ENCODE data around the gene BMP2K.
"Not testable (repeated sequence)": the region's sequence is repeated elsewhere in the genome, so short reads cannot be mapped to it uniquely, and the experiment has no call there.

Gene BMP2K

DNA sequence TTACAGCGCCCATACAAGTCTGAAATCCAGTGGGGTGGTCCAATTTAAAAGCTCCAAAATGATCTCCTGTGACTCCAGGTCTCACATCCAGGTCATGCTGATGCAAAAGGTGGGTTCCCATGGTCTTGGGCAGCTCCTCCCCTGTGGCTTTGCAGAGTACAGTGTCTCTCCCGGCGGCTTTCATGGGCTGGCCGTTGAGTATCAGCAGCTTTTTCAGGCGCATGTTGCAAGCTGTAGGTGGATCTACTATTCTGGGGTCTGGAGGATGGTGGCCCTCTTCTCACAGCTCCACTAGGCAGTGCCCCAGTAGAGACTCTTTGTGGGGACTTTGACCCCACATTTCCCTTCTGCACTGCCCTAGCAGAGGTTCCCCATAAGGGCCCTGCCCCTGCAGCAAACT, 92.6 kb downstream of the BMP2K start:
- DNase-seq, result not testable (repeated sequence)

DNA sequence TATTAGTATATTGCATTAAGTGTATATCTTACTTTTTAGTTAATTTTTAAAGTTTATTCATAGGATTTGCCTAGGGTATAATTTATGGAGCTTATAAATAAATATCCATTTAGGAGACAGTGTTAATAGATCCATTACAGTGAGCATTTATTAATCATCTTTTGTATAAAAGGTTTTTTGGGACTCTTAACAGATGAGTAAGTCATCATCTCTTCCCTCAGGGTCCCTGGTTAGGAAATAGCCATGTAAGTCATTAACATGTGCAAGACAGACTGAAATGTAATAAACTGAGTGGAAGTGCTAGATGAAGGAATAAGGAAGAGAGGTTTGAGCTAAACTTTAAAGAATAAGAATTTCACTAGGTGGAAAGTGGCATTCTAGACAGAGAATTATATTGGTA, 93.9 kb downstream of the BMP2K start:
- no peak for DNase-seq

DNA sequence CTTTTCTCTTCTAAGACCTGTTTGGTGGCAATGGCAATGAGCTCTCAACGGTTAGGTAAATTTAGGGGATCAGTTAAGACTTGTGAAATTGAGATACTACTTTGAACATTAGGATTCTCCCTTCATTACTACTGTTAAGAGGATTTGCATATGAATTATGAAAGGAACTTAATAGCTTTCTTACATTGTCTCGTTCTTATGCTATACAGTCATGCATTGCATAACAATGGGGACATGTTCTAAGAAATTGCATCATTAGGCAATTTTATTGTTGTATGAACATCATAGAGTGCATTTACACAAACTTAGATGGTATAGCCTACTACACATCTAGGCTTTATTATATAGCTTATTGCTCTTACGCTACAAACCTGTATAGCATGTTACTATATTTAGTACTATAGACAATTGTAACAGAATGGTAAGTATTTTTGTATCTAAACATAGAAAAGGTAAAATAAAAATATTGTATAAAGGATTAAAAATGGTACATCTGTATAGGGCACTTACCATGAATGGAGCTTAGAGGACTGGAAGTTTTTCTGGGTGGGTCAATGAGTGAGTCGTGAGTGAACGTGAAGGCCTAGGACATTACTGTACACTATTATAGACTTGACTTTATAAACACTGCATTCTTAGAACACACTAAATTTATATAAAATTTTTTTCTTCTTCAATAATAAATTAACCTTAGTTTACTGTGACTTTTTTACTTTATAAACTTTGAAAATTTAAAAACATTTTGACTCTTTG, 100.6 kb downstream of the BMP2K start:
- peak; percentile 15 for DNase-seq

DNA sequence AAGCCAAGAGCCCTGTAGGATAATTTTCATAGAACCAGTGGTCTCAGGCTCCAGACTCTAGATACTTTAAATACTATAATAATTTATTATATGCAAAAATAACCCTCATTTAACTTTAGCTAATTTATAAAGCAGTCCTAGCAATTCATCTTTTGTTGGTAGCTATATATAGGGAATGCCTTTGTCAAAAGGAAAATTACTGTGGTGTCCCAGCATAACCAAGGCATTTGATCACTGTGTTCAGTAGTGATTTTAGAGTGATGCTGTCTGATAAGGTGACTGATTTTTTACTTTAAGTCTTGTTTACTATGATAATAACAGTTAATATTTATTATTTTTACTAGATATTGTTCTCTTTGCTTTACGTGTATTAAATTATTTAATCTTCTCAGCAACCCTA, 101.9 kb downstream of the BMP2K start:
- no peak for DNase-seq

DNA sequence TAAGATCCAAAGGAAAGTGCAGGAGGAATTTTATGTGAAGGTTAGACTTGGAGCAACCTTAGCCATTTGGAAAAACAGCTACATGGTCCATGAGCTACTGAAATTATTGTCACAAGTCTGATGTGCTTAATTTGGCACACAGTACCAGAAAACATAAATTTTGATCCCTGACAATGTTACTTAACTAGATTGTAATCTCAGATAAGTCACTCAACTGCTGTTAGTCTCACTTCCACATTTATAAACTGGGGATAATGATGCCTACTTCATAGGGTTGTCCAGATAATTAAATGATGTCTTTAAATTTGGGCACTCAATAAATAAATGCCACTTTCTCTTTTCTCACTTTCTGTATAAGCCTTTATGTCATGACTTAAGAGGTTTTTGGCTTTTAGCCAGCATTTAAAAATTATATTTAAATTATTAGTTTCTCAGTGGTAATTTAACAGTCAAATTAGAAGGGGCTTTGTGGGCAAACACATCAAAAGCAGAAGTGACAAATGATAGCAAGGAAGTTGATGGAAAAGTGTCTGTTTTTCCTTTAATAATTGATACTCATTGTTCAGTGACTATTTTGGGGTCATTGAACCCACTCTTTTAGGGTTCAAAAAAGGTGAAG, 104.8 kb downstream of the BMP2K start:
- no peak for DNase-seq

DNA sequence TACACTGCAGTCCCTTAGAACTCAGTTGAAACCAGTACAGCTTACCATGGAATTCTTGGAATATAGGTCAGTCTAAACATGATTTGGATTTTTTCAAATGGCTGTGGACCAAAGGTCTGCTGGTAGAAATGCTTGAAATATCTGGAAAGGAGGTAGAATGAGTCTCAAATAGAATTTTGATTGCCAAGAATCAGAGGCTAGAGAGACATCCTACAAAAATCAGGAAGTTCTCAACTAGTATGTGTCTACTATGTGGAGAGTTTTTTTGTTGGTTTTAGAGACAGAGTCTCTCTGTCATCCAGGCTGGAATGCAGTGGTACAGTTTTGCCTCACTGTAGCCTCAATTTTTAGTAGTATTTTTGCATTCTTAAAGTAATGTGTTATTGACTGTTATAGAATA, 109.4 kb downstream of the BMP2K start:
- DNase-seq, result peak; percentile 17

DNA sequence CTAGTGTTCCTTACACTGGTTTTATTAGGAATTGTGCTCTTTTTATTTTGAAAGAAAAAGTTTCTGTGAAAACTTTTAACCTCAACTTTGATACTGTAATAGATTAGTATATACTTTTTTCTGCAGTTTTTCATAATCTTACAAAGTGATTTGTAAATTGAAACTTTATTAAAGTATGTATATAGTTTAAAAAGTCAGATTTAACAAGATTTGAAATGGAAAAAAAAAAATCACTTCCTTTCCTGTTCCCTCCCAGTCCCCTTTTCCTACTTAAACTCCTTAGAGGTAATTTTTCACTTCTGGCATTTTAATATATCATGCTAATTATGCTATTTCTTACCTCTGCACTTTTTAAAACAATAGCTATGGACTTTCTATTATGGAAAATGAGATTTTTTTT, 113.8 kb downstream of the BMP2K start:
- DNase-seq, result no peak

DNA sequence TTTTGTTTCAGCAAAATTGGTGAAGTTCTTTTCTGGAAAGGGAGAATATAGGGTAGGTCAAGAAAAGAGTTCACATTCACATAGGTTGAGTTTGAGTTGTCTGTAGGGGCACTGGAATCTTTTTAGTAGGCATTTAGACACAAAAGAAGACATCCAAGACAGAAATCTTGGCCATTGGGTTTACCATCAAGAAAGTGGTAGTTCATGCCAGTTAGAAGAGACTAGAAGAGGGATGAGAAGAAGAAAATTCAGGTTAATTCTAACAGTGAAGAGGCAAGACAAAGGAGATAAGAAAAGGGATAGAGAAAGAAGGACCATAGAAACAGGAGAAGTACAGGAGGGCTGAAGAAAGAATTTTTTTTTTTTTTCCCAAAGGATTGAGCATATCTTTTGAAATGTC, 123.2 kb downstream of the BMP2K start:
- DNase-seq, result no peak

DNA sequence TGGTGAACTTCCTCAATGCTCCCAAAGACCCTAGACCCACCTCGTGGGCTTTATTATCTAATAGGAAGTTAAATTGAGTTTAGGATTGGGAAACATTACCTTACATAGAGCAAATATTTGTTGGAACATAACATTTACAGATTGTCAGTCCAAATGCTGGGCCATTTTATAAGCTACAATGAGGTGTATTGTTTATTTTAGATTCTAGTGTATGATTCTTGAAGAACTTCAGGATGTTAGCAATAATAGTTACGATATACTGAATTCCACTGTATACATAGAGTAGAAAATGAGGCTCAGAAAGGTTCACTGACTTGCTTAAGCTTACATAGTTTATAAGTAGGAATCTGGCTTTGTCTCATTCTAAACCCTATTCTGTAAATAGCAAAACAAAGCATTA, 125.7 kb downstream of the BMP2K start:
- no peak for DNase-seq

DNA sequence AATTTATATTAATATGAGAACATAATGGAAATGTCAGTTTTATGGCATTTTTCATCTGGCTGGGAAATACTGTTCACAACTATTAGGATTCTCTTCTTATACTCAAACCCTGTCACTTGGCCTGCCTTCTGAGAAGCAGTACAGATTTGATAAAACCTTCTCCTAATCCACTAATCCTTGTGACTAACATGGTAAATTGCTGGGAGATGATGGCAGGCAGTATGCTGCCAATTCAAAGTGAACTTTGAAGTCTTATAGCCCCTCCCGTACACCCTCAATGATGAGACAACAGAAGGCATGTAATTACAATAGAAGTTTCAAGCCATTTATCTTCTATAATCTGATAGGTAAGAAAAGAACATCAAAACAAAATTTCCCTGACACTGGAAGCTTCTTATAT, 126.1 kb downstream of the BMP2K start:
- DNase-seq, result no peak

DNA sequence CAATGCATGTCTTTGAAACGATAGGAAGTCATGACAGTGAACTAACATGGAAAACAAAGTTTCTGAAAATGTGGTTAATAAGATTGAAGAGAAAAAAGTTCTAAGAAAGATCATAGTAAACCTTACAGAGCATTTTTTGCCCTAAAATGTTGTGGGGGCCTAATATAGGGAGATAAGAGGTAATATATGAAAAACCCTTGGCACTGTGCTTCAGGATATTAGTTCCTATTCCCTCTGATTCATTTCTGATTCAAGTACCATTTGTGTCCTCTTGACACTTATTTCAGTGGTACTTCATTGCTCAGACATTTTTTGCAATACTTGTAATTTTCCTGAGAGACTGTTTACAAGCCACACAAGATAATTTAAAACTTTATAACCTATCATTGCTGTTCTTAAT, 128.0 kb downstream of the BMP2K start:
- no peak for DNase-seq

DNA sequence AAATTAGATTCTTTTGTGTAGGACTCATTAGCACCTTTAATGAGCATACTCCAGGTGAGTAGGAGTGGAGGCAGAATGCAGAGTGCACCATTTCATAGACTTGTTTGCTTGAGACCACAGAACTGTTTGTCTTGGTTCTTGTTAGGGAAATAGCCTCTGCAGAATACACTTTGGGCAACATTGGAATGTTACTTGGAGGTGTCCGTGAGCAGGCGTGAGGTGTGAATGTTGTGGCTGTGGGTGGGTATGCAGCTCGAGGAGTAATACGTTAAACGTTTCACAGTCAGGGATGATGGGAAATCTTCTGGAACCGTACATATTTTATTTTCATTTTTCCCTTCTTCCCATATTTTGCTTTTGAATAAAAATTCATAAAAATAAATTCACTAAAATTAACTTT, 131.5 kb downstream of the BMP2K start:
- no peak for DNase-seq

DNA sequence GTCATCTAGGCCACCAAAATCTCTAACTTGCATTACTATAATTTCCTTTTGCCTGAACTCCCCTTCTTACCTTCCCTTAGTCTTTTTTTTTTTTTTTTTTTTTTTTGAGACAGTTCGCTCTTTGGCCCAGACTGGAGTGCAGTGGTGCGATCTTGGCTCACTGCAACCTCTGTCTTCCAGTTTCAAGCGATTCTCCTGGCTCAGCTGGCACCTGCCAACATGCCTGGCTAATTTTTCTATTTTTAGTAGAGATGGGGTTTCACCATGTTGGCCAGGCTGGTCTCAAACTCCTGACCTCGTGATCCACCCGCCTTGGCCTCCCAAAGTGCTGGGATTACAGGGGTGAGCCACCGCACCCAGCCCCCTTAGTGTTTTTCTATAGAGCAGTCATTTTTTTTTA, 132.8 kb downstream of the BMP2K start:
- DNase-seq, result not testable (repeated sequence)

DNA sequence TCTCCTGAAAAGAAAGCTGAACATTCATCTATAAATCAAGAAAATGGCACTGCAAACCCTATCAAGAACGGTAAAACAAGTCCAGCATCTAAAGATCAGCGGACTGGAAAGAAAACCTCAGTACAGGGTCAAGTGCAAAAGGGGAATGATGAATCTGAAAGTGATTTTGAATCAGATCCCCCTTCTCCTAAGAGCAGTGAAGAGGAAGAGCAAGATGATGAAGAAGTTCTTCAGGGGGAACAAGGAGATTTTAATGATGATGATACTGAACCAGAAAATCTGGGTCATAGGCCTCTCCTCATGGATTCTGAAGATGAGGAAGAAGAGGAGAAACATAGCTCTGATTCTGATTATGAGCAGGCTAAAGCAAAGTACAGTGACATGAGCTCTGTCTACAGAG, 134.5 kb downstream of the BMP2K start:
- no peak for DNase-seq

DNA sequence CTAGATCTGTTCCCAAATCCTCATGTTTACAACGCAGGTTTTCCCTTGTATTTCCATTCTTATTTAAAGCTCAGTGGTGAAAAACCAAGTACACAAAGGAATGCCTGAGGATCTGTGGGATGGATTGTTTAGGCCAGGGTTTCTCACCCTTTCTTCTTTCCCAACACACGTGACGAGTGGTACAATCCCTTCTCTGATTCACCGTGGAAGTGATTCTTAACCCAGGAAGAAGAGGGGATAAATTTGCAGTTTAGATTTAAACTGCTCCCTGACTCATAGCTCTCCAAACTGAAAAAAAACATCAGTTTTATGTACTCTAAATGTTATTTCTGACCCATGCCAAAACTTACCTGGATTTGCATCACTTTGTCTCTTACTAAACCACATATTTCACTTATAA, 146.1 kb downstream of the BMP2K start:
- DNase-seq, result peak; percentile 50

DNA sequence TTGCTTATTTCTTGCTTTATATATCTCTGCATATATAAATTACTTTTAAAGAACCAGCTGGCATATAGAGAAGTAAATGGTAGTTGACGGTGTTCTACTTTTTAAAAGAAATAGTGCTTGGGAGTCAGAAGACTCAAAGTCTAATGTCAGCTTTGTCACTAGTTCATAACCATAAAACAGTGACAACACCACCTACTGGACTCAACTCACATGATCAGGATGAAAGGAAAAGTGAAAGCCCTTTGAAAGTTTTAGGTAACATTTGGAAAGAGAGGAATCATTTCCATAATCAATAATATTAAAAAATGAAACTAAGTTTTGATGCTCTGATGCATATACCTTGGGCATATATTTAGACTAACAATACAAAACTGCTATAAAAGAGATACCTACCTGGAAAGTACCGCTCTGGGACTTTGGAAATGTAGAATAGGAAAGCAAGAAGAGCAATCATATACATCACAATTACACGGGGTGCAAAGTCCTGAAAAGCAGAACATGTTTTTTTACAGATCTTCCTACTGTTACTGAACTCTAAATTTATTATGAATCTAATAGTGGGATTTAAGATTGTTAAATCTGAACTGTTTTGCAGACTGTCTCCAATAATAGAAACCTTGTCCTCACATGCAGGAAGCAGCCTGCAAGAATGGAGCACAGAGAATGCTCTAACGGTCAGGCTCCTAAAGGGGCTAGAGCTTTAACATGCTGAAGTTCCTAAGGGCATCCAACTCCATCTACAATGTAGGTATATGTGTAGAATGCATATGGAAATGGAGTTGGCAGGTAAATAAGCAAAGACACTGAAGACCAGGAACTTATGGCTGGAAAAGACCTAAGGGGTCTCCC, 147.5 kb downstream of the BMP2K start:
- no peak for DNase-seq

DNA sequence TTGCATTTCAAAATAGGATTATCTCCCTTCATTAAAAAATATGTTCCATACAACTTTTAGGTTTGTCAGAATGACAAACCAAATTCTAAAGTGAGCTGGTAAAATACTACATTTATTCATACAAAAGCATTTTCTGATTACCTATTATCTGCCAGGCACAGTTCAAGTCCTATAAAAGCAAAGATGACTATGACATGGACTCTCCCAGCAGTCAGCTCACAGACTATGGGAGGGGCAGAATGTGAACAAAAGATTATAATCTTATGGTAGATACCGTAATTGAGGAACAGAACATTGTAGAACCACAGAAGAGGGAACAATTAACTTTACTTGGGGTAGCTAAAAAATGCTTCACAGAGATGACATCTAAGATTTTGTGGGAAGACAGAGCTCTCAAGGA, 150.7 kb downstream of the BMP2K start:
- DNase-seq, result no peak

DNA sequence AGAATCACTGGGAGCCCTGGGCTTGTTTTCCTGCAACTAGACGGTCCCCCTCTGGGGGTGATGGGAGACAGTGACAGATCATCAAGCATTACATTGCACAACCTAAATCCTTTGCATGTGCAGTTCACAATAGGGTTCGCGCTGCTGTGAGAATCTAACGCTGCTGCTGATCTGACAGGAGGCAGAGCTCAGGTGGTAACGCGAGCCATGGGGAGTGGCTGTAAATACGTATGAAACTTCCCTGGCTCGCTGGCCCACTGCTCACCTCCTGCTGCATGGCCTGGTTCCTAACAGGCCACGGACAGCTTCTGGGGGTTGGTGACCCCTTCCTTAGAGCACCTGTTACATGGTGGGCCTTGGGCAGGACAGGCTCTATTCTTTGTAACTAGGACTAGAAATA, 152.7 kb downstream of the BMP2K start:
- DNase-seq, result no peak

DNA sequence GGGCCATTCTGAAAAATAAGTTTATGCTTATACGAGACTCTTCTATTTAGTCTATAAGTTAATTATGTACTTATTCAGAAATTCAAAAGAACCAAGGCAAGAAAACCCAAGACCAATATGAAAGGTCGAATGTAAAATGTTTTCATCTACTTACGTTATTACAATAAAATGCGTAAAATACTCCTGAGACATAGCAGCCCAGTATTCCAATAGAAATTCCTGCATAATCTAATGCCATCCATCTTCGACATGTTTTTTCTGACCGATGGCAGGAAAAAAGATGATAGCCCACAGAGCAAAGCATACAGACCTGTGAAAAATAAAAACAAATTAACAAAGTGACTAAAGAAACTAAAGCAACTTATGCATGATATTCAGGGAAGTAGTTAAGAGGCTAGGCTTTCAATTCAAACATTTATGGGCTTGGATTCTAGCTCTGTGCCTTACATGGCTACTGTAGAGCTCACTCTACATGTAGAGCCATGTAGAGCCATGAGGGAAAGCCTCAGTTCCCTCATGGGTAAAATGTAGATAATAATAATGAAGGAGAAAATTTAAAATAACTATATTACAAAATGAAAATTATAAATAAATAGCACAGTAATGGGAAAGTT, 154.0 kb downstream of the BMP2K start:
- no peak for DNase-seq

DNA sequence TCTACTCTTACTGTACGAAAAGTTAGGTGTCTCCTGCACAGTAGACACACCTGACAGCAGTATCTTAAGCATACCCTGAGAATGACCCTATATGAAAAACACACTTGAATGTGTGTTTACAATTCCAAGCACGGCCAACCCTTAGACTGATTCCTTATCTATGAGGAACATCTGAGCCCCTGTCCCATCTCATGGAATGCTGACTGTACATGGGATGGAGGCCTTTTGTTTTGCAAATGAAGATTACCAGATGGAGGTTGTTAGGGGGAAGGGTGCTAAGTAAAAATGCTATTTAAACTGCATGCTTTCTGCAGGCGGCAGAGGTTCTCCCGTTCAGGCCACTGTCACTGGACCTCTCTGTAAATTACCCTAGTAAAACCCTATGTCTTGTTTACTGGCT, 160.8 kb downstream of the BMP2K start:
- DNase-seq, result no peak

DNA sequence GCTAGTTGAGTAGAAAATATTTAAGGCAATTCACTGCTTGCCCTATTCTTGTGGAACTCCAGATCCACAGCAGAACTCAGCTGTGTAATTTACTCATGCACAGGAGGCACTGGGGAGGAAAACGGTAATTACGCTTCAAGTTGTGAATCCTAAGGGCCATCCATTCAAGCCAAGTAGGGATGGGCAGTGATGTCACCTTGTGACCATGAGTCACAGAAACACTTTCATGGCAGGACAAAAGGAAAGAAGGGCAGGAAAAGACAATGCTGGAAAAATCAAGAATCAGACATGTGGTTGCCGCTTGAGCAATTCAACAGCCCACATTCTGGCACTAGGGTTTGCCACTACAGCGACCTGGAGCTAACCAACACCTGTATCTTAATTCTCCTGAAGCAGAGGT, 161.7 kb downstream of the BMP2K start:
- no peak for DNase-seq

DNA sequence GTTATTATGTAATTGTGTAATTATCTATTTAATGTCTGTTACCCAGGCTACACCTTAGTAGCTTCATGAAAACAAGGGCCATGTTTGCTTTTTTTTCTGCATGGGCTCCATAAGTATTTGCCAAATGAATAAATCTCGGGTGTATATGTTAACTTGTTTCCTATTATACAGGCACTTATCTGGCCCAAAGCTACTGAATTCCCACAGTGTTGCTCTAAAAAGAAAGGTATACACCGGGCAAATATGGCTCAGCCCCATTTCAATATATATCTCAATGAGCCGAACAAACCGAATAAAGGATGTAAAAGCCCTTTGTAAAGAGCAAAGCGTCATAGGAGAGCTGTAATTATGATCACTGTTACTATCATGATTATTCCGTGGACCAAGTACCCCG, 162.3 kb downstream of the BMP2K start:
- DNase-seq, result no peak

DNA sequence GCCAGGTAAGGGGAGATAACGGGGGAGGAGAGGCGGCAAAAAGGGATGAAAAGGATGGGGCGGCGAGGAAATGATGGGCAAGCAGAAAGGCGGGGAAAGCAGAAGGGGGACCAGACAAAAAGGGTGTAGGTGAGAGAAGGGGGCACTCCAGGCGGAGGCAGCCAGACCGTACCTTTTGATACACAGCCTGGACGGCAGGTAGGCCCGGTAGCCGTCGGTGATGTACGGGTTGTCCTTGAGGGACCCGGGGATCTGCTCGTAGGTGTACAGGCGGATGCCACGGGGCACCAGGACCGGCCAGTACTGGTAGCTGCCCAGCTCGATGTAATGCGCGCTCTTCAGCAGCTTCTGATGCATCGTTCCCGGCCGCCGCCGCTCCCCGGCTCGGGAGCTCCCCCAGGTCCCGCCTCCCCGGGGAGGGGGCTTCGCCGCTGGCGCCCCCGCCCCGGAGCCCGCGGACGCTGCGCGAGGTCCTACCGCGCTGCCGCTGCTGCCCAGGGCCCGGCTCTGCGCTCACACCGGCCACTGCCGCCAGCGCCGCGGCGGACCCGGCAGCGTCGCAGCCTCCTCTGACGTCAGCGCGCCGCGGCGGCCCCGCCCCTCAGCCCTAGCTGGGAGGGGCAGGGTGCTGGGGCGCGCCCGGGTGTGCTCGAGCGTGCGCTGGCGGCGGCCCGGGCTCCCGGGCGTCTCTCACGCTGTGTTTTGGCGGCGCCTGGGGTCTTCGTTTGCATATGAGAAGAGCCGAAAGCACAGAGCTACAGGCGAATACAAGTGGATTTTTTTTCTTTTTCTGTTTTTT, 162.9 kb downstream of the BMP2K start, which contains the start of gene PAQR3:
TSS of gene PAQR3 (minus strand) at position 571 of the 799 bp plus-strand sequence. CDS start at position 357, 214 bp downstream.
- peak; percentile 83 for DNase-seq
